ENCODE measurements around the gene C1orf232. TPM values are rescaled to one million over a fixed set of nuclear protein-coding genes. Genes with fewer than 3 reads are reported as not detected.

Gene C1orf232
- total and polyA plus RNA-seq, 9 of the 15 experiments (the other 6 are each of a cell fraction or from before 2014, with no cell fraction given): not detected

GRCh38 chr1:26138974-26139558 lies 29.7 kb downstream of the C1orf232 start (continued):
- TF ChIP-seq USF2 (CRISPR knock-in tag; IDR thresholded peaks at IDR 0.05): no peak
- 0 out of 4 replicates have a peak, but pooled peaks of 1 of the 2 experiments have one; percentile 28 for TF ChIP-seq ZNF639 (CRISPR knock-in tag; conservative IDR thresholded peaks at IDR 0.05 in 1 of 2, IDR thresholded peaks at IDR 0.05 in 1 of 2)
- no peak for TF ChIP-seq ZNF133 (CRISPR knock-in tag; IDR thresholded peaks at IDR 0.05)
- no peak for TF ChIP-seq ZC3H4 (CRISPR knock-in tag; IDR thresholded peaks at IDR 0.05; ENCODE audit: borderline replicate concordance)
- no peak for TF ChIP-seq KAT7 (CRISPR knock-in tag; IDR thresholded peaks at IDR 0.05; ENCODE audit: borderline replicate concordance)
- TF ChIP-seq LARP7 (IDR thresholded peaks at IDR 0.05): peak; percentile 76; the same call in 1 of the 2 replicates
- TF ChIP-seq TCF7 (IDR thresholded peaks at IDR 0.05; ENCODE audit: borderline replicate concordance): no peak
- no peak for TF ChIP-seq POU5F1 (IDR thresholded peaks at IDR 0.05; ENCODE audit: borderline replicate concordance, low read depth, low read length, partially characterized antibody)
- no peak for TF ChIP-seq CLOCK (CRISPR knock-in tag; IDR thresholded peaks at IDR 0.05; ENCODE audit: borderline replicate concordance)
- TF ChIP-seq IFI16 (CRISPR knock-in tag; IDR thresholded peaks at IDR 0.05): 0 out of 2 replicates have a peak, but pooled peaks have one; percentile 2
- TF ChIP-seq ZNF174 (CRISPR knock-in tag; IDR thresholded peaks at IDR 0.05): no peak
- TF ChIP-seq TCF3 (CRISPR knock-in tag; IDR thresholded peaks at IDR 0.05): 0 out of 2 replicates have a peak, but pooled peaks have one; percentile 5
- TF ChIP-seq SMARCA5 (IDR thresholded peaks at IDR 0.05): 0 out of 2 replicates have a peak, but pooled peaks have one; percentile 17
- TF ChIP-seq TEAD1 (CRISPR knock-in tag; IDR thresholded peaks at IDR 0.05): no peak
- TF ChIP-seq BCOR (IDR thresholded peaks at IDR 0.05): peak; percentile 77
- no peak for TF ChIP-seq CBX8 (IDR thresholded peaks at IDR 0.05; ENCODE audit: borderline replicate concordance, extremely low read depth, low read depth, low read length, poor library complexity, severe bottlenecking)
- no peak for TF ChIP-seq RAD51 (IDR thresholded peaks at IDR 0.05; ENCODE audit: borderline replicate concordance, low read depth)
- TF ChIP-seq DMBX1 (CRISPR knock-in tag; IDR thresholded peaks at IDR 0.05; ENCODE audit: borderline replicate concordance): no peak
